ENCODE measurements around the gene CBFB. TPM values are rescaled to one million over a fixed set of nuclear protein-coding genes. Genes with fewer than 3 reads are reported as not detected.

The CBFB gene
- total and polyA plus RNA-seq, 9 of the 15 experiments (the other 6 are each of a cell fraction or from before 2014, with no cell fraction given): 22.0 to 112 (median 66.5) TPM

- no peak for TF ChIP-seq ZBTB11 (CRISPR knock-in tag; IDR thresholded peaks at IDR 0.05)
These were observed 14.9 kb upstream of the CBFB start (continued) for GRCh38 chr16:67013823-67014633.

DNA sequence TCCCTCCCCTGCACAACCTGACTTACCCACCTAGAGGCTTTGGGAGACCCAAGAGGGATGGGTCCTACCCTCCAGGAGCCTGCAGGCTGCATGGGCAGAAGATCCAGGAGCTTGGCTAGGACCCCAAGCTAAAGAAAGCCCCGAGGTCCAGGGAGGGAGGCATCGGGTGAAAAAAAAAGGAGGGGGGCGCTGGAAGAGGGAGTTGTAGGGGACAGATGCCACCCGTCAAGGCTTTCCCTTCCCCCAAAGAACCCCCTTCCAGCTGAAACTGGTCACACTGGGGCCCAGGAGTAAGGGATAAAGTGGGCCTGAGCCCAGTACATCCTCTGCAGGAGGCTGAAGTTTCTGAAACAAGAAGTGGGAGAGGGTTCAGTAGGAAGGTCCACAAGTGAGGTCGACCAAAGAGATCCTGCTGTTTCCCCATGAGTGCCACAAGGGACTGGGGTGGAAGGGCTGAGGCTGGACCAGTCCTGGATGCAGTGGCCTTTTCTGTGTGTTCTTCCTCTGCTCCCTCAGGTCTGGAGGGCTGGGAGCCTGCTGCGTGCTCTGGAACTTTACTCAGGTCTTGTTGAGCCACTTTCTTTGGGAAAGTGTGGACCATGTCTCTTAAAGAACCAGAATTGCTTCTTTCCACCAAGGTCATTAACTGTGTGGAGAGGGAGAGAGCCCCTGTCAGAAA, 14.2 kb upstream of the CBFB start:
- DNase-seq (ENCODE audit: extremely low read depth in 1 of 4, low spot score in 3 of 4): no peak
- Histone ChIP-seq H2AFZ (ENCODE audit: low read depth, low read length) (peak overlapping the region; percentile 94), H3K9ac (ENCODE audit: insufficient read depth in 1 of 2, low read depth in 2 of 2, low read length in 2 of 2) (peak overlapping the region; percentile 58 to 91), H3K4me3 (peak overlapping the region; percentile 49), H3K9me1 (ENCODE audit: control insufficient read depth, insufficient read depth, low read length) (no peaks in the 10 kb centered on the region), H3K4me1 (replicated peaks in 1 of 2; ENCODE audit: control insufficient read depth in 2 of 2, insufficient read depth in 2 of 2, low read length in 2 of 2) (peaks cover 4 to 19% of the 10 kb centered on the region in 2 experiments; a peak in 4 of 5 replicates), H3K27me3 (ENCODE audit: control insufficient read depth in 2 of 2, insufficient read depth in 2 of 2, low read length in 2 of 2) (no peaks in the 10 kb centered on the region), H3K36me3 (ENCODE audit: control insufficient read depth, insufficient read depth, low read length) (no peaks in the 10 kb centered on the region), H3K27ac (ENCODE audit: extremely low read depth, low read depth, low read length) (peak overlapping the region; percentile 45; the same call in 1 of the 3 replicates), H4K20me1 (replicated peaks; ENCODE audit: control insufficient read depth, insufficient read depth, low read length) (no peaks in the 10 kb centered on the region; the same call in 1 of the 2 replicates), H3K79me2 (ENCODE audit: control insufficient read depth, insufficient read depth, low read length) (no peaks in the 10 kb centered on the region), H3K4me2 (ENCODE audit: insufficient read depth, low read length) (peak overlapping the region; percentile 68), H3K9me3 (replicated peaks; ENCODE audit: control insufficient read depth, insufficient read depth, low read depth, low read length) (no peaks in the 10 kb centered on the region)
- intact Hi-C loops (cut with micrococcal nuclease) (loop anchor here (1.0 to 10.0 kb wide), 5 partner anchors 37 to 390 kb away; partner anchors contain the start of gene MATCAP1), in situ Hi-C loops (cut with MboI) (loop anchor here (5.0 kb wide), 2 partner anchors 78 to 143 kb away; partner anchors contain the start of genes FBXL8 and TRADD)
- CTCF ChIA-PET (ENCODE audit: low intra/inter-chr PET ratio): interaction anchor here (0.7 to 3.0 kb wide), 5 partner anchors 37 to 140 kb away, joined by 3 to 21 read pairs (median 9); partner anchors contain the start of gene CES3
- no TSS peak for BruUV-seq (replicated peaks)
- TF ChIP-seq CTBP1 (IDR thresholded peaks at IDR 0.05; ENCODE audit: borderline replicate concordance) (peak; percentile 34; the same call in 1 of the 2 replicates), SPI1 (IDR thresholded peaks at IDR 0.05; ENCODE audit: borderline replicate concordance, low read depth, low read length) (peak; percentile 48; the same call in 1 of the 2 replicates), PCBP2 (IDR thresholded peaks at IDR 0.05; ENCODE audit: low read depth, low read length, poor library complexity, severe bottlenecking) (no peak), SMAD1 (IDR thresholded peaks at IDR 0.05; ENCODE audit: low read depth, low read length, partially characterized antibody) (peak; percentile 30)
- no peak for ATAC-seq
- no peak for FAIRE-seq
- WGBS (ENCODE audit: insufficient coverage, low coverage, missing lambda C conversion rate): 51% methylated on average over 6 of the region's 6 CpGs
- POLR2A ChIA-PET: interaction anchor here (0.7 to 1.0 kb wide), 2 partner anchors 15 to 41 kb away, joined by 3 to 4 read pairs; no protein-coding TSS in a partner anchor
